Naive thymus-derived CD8-positive, alpha-beta T cell (primary cell): Measurements from ENCODE around the gene ARID5B. TPM values are rescaled to one million over a fixed set of nuclear protein-coding genes. Genes with fewer than 3 reads are reported as not detected.
"Not testable (repeated sequence)": the region's sequence is repeated elsewhere in the genome, so short reads cannot be mapped to it uniquely, and the experiment has no call there.

Experiments used
- ATAC-seq, 2 donors: fragments of 150-1000 bp; cut with Tn5 transposase in 1 of 2; sonication (Bioruptor Pico), chemical (Tn5 transposase) in 1 of 2; 1 replicate in 1 of 2; 2 replicates in 1 of 2; pipeline ENCODE4 v1.10.0; 2021; ENCODE audit warnings: mild to moderate bottlenecking in 2 of 2, moderate library complexity in 2 of 2
- POLR2A ChIA-PET: fragments of 350-600 bp; sonication (Branson Sonifier 250); formaldehyde crosslinking; loops from one replicate; lab custom pipeline; 2021; ENCODE audit warnings: antibody characterized with exemption; lab: Charles Lee
- DNase-seq, 10 donors: peaks; one replicate each; pipeline versions ENCODE4 v3.0.0 to v3.0.0-alpha.2; 2020 to 2022
- H3K27ac Mint-ChIP-seq, 10 donors: one replicate each; pipeline ENCODE4 v1.8.0; 2020 to 2022; ENCODE audit warnings: mild to moderate bottlenecking in 10 of 10, mixed read lengths in 10 of 10, moderate library complexity in 4 of 10, inconsistent platforms in 1 of 10
- H3K27me3 Mint-ChIP-seq, 5 donors: one replicate each; pipeline ENCODE4 v1.8.0; 2021 to 2022; ENCODE audit warnings: mixed read lengths in 5 of 5
- H3K36me3 Mint-ChIP-seq, 3 donors: one replicate each; pipeline ENCODE4 v1.8.0; 2020 to 2022; ENCODE audit warnings: mixed read lengths in 3 of 3, mild to moderate bottlenecking in 2 of 3, inconsistent platforms in 1 of 3
- H3K4me1 Mint-ChIP-seq, 4 donors: one replicate each; pipeline ENCODE4 v1.8.0; 2021 to 2022; ENCODE audit warnings: mixed read lengths in 4 of 4
- H3K4me3 Mint-ChIP-seq, 10 donors: one replicate each; pipeline ENCODE4 v1.8.0; 2020 to 2022; ENCODE audit warnings: mild to moderate bottlenecking in 10 of 10, mixed read lengths in 10 of 10, moderate library complexity in 6 of 10, inconsistent platforms in 1 of 10
- H3K9me3 Mint-ChIP-seq, 9 donors: one replicate each; pipeline ENCODE4 v1.8.0; 2020 to 2022; ENCODE audit warnings: mixed read lengths in 9 of 9, mild to moderate bottlenecking in 3 of 9, inconsistent platforms in 1 of 9, moderate library complexity in 1 of 9
- polyA plus RNA-seq, 3 donors: library from polyadenylated mRNA; unstranded; fragments of 300-500 nt; fragmentation: Illumina TruSeq; gene quantifications; one replicate each; pipeline ENCODE4 v1.2.3, GENCODE V29; 2021
- total RNA-seq, 8 experiments: library from RNA in 2 of 8; stranded (reverse) in 2 of 8; gene quantifications; one replicate each; pipeline ENCODE4 v1.2.3 and lab custom pipeline; 2021 to 2026

Gene ARID5B
- total and polyA plus RNA-seq, 5 experiments from 2014 or later: 9.6 to 22.5 (median 12.6) TPM

- H3K9me3 Mint-ChIP-seq, ATAC-seq, H3K4me3 Mint-ChIP-seq, H3K36me3 Mint-ChIP-seq, DNase-seq, H3K27me3 Mint-ChIP-seq: not testable (repeated sequence)
- H3K4me1 Mint-ChIP-seq: peaks cover 8 to 77% (median 16%) of the 10 kb centered on the region in 4 donors
- peak overlapping the region in 2 of 10 donors; percentile 11 to 38 for H3K27ac Mint-ChIP-seq
- POLR2A ChIA-PET: interaction anchor here (0.6 kb wide), 1 partner anchor 15 kb away, joined by 3 read pairs; no protein-coding TSS in a partner anchor
Measured at GRCh38 chr10:62028502-62028842, 127.0 kb downstream of the ARID5B start.

GRCh38 chr10:62029401-62029800, 127.9 kb downstream of the ARID5B start:
- Mint-ChIP-seq H3K27me3 (no peaks in the 10 kb centered on the region), H3K4me3 (no peak overlapping the region), H3K27ac (peak overlapping the region in 2 of 10 donors; percentile 14 to 66), H3K9me3 (no peaks in the 10 kb centered on the region), H3K36me3 (peaks cover 0 to 6% (median 0%) of the 10 kb centered on the region in 3 donors), H3K4me1 (peaks cover 8 to 77% (median 17%) of the 10 kb centered on the region in 4 donors)
- DNase-seq: no peak
- POLR2A ChIA-PET: no interaction called here
- ATAC-seq: no peak

DNA sequence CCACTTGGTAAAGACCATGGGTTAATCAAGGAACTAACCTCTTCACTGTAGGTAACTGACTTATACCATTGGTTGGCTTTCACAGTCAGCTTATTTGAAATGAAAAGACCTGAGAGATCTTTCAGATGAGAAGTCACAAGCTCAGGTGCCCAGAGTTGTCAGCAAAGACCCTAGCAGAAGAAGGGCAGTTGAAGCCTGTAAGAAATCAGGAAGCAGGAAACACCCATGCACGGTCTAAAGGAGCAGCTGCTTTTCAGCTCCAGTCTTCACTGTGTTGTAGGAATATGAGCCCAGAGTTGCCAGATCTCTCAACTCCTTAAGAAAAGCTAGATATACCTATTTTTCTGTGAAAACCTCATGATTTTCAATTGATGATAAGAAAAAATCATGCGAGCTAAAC, 130.0 kb downstream of the ARID5B start:
- Mint-ChIP-seq H3K4me3 (no peak overlapping the region), H3K9me3 (no peaks in the 10 kb centered on the region), H3K27ac (peak overlapping the region in 2 of 10 donors; percentile 39 to 74), H3K36me3 (peaks cover 0 to 6% (median 0%) of the 10 kb centered on the region in 3 donors), H3K4me1 (peaks cover 8 to 77% (median 17%) of the 10 kb centered on the region in 4 donors), H3K27me3 (no peaks in the 10 kb centered on the region)
- POLR2A ChIA-PET: no interaction called here
- no peak for DNase-seq
- ATAC-seq: no peak

GRCh38 chr10:62033125-62033524, 131.6 kb downstream of the ARID5B start:
- DNase-seq: no peak
- Mint-ChIP-seq H3K4me1 (peaks cover 4 to 80% (median 22%) of the 10 kb centered on the region in 4 donors), H3K9me3 (no peaks in the 10 kb centered on the region), H3K4me3 (no peak overlapping the region), H3K36me3 (peaks cover 0 to 3% (median 0%) of the 10 kb centered on the region in 3 donors), H3K27ac (peak overlapping the region in 3 of 10 donors; percentile 26 to 81 (median 58)), H3K27me3 (no peaks in the 10 kb centered on the region)
- POLR2A ChIA-PET: no interaction called here
- no peak for ATAC-seq

GRCh38 chr10:62034096-62034640, 132.7 kb downstream of the ARID5B start:
- Mint-ChIP-seq H3K4me3 (no peak overlapping the region), H3K36me3 (no peaks in the 10 kb centered on the region), H3K27ac (peak overlapping the region in 1 of 10 donors; percentile 53), H3K27me3 (no peaks in the 10 kb centered on the region), H3K4me1 (peaks cover 5 to 82% (median 31%) of the 10 kb centered on the region in 4 donors), H3K9me3 (no peaks in the 10 kb centered on the region)
- ATAC-seq (no peak), DNase-seq (no peak)
- POLR2A ChIA-PET: no interaction called here

DNA sequence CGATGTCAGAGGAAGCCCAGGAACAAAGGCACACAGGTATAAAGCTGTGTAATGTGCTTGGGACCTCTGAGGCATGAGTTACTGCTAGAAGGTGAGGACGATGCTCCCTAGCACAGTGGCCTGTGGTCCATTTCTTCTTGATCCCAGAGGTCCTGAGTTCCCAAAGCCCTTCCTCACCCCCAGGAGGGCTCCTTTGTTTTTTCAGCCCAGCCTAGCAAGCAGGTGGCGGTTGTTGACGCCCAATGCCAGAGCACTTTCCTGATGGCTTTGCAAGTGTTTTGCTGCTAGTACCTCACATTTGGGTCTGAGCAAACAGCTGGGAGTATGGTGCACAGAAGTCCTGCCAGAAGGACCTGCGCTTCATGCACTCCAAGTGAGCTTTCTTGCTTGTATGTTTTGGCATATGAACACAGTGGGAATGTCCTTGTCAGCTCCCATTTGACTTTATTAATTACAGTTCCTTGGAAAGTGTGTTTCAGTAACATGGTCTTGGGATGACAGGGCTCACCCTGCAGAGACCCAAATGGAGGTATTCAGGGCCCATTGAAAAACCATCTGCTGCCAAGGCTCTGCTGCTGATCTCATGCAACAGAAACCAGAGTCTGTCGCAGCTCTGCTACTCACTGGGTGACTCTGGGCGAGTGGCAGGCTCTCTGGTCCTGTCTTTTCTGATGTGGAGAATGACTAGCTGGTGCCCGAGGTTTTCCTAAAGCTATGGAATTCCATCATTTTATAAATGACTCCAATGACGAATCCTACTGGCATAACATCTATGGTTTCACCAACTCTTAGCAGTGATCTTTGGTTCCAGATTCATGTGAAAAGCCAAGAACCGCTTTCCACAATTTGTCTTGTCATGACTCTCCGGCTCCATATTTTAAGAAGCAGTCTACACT, 134.9 kb downstream of the ARID5B start:
- ATAC-seq: no peak
- POLR2A ChIA-PET: no interaction called here

GRCh38 chr10:62037166-62037831, 135.8 kb downstream of the ARID5B start:
- ATAC-seq (no peak), DNase-seq (no peak)
- H3K4me3 Mint-ChIP-seq: no peak overlapping the region
- POLR2A ChIA-PET: interaction anchor here (0.5 to 2.6 kb wide), 4 partner anchors 9 to 1083 kb away, joined by 3 to 12 read pairs (median 6); no protein-coding TSS in a partner anchor
- peaks cover 11 to 81% (median 44%) of the 10 kb centered on the region in 4 donors for H3K4me1 Mint-ChIP-seq
- H3K27ac Mint-ChIP-seq: peak overlapping the region in 4 of 10 donors; percentile 18 to 54 (median 36)
- H3K27me3 Mint-ChIP-seq: no peaks in the 10 kb centered on the region
- peaks cover 0 to 4% (median 0%) of the 10 kb centered on the region in 3 donors for H3K36me3 Mint-ChIP-seq
- H3K9me3 Mint-ChIP-seq: no peaks in the 10 kb centered on the region

More for the DNA sequence above, 134.9 kb downstream of the ARID5B start:
- Mint-ChIP-seq H3K27ac (peak overlapping the region in 5 of 10 donors; percentile 18 to 54 (median 46)), H3K4me1 (peaks cover 9 to 81% (median 40%) of the 10 kb centered on the region in 4 donors), H3K4me3 (no peak overlapping the region), H3K9me3 (no peaks in the 10 kb centered on the region), H3K27me3 (no peaks in the 10 kb centered on the region), H3K36me3 (no peaks in the 10 kb centered on the region)
- DNase-seq: no peak

GRCh38 chr10:62037890-62038608, 136.6 kb downstream of the ARID5B start:
- Mint-ChIP-seq H3K9me3 (no peaks in the 10 kb centered on the region), H3K4me3 (peak overlapping the region in 4 of 10 donors; percentile 51 to 72 (median 62)), H3K27me3 (no peaks in the 10 kb centered on the region), H3K27ac (peak overlapping the region in 6 of 10 donors; percentile 27 to 78 (median 54)), H3K4me1 (peaks cover 11 to 81% (median 44%) of the 10 kb centered on the region in 4 donors), H3K36me3 (peaks cover 0 to 4% (median 0%) of the 10 kb centered on the region in 3 donors)
- POLR2A ChIA-PET: interaction anchor here (0.5 to 2.6 kb wide), 6 partner anchors 8 to 1083 kb away, joined by 3 to 12 read pairs (median 6); no protein-coding TSS in a partner anchor
- DNase-seq (no peak), ATAC-seq (no peak)

DNA sequence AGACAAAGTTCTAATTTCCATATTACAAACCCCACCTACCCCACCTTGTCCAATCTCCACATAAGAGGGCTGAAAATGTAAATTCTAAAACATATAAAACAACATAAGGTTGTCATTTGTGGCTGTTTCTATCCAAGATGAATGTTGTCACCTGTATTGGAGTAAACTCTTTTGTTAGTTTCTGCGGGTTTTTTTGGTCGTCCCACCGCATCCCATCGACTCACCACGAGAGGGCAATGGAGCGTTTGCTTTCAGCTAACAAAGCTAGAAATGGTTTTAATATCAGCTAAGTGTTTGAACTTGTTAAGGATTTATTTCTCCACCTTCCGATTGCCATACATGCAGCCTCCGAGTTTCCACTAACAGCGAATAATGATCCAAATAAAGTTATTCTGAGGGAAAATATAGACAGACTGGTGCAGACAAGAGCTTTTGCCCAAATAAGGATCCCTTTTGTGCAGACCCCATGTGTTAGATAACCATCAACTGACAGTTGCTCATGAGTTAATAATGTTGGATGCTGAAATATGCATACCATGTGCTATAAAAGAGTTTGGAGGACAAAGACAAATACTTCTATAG, 137.2 kb downstream of the ARID5B start:
- no peaks in the 10 kb centered on the region for H3K9me3 Mint-ChIP-seq
- POLR2A ChIA-PET: interaction anchor here (1.0 to 2.6 kb wide), 4 partner anchors 136 to 207 kb away, joined by 3 to 12 read pairs (median 6); no protein-coding TSS in a partner anchor
- ATAC-seq (peak; percentile 77 to 94), DNase-seq (peak; percentile 37 to 80 (median 66))
- H3K4me1 Mint-ChIP-seq: peaks cover 12 to 81% (median 46%) of the 10 kb centered on the region in 4 donors
- peak overlapping the region in 7 of 10 donors; percentile 51 to 72 (median 65) for H3K4me3 Mint-ChIP-seq
- H3K27ac Mint-ChIP-seq: peak overlapping the region in 7 of 10 donors; percentile 23 to 78 (median 47)
- H3K27me3 Mint-ChIP-seq: no peaks in the 10 kb centered on the region
- H3K36me3 Mint-ChIP-seq: peaks cover 0 to 4% (median 0%) of the 10 kb centered on the region in 3 donors

GRCh38 chr10:62039954-62040353, 138.5 kb downstream of the ARID5B start:
- DNase-seq: no peak
- Mint-ChIP-seq H3K36me3 (peaks cover 0 to 4% (median 0%) of the 10 kb centered on the region in 3 donors), H3K27ac (peak overlapping the region in 3 of 10 donors; percentile 37 to 49 (median 46)), H3K9me3 (no peaks in the 10 kb centered on the region), H3K27me3 (no peaks in the 10 kb centered on the region), H3K4me3 (no peak overlapping the region), H3K4me1 (peaks cover 12 to 89% (median 54%) of the 10 kb centered on the region in 4 donors)
- no peak for ATAC-seq
- POLR2A ChIA-PET: interaction anchor here (1.1 to 1.5 kb wide), 2 partner anchors 205 kb away, joined by 4 to 6 read pairs; no protein-coding TSS in a partner anchor

DNA sequence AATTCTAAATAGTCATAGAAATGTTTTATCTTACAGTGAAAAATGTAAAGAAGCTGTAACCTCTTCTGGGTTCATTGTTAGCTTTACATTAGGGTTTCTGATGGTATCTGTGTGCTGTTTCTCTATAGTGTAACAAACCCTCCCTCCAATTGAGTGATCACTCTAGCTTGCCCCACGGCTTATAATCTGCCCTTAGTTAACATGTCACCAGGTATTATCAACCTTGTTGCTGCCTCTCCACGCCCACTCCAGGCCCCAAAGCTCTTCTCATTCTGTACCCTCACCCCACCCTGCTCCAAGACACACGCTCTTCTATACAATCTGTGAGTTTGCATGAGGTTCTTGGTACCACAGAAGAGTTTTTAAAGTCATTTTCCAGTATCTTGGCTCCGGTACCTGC, 139.4 kb downstream of the ARID5B start:
- Mint-ChIP-seq H3K4me1 (peaks cover 15 to 92% (median 61%) of the 10 kb centered on the region in 4 donors), H3K27ac (peak overlapping the region in 5 of 10 donors; percentile 1 to 84 (median 6)), H3K36me3 (peaks cover 0 to 4% (median 0%) of the 10 kb centered on the region in 3 donors), H3K4me3 (no peak overlapping the region), H3K9me3 (no peaks in the 10 kb centered on the region), H3K27me3 (no peaks in the 10 kb centered on the region)
- POLR2A ChIA-PET: interaction anchor here (1.1 kb wide), 1 partner anchor 204 kb away, joined by 4 read pairs; no protein-coding TSS in a partner anchor
- DNase-seq: no peak
- ATAC-seq: no peak
